Glutamatergic neuron (in vitro differentiated cells): ENCODE data around the gene CDH4. TPM values are rescaled to one million over a fixed set of nuclear protein-coding genes. Genes with fewer than 3 reads are reported as not detected.

Experiments used
- DNase-seq: peaks from one replicate; pipeline ENCODE4 v3.0.0; 2022
- H3K27ac Mint-ChIP-seq: one replicate; pipeline ENCODE4 v1.8.0; 2020; ENCODE audit warnings: mild to moderate bottlenecking, mixed read lengths, inconsistent platforms; ENCODE audit not compliant: unreplicated experiment
- H3K27me3 Mint-ChIP-seq: one replicate; pipeline ENCODE4 v1.8.0; 2020; ENCODE audit warnings: mild to moderate bottlenecking, moderate library complexity, mixed read lengths, inconsistent platforms; ENCODE audit not compliant: unreplicated experiment
- H3K36me3 Mint-ChIP-seq: one replicate; pipeline ENCODE4 v1.8.0; 2020; ENCODE audit warnings: mild to moderate bottlenecking, mixed read lengths, inconsistent platforms; ENCODE audit not compliant: unreplicated experiment
- H3K4me1 Mint-ChIP-seq: one replicate; pipeline ENCODE4 v1.8.0; 2020; ENCODE audit warnings: mild to moderate bottlenecking, low read depth, mixed read lengths, inconsistent platforms; ENCODE audit not compliant: unreplicated experiment
- H3K4me3 Mint-ChIP-seq: one replicate; pipeline ENCODE4 v1.8.0; 2020; ENCODE audit warnings: mild to moderate bottlenecking, mixed read lengths, inconsistent platforms; ENCODE audit not compliant: unreplicated experiment
- H3K9me3 Mint-ChIP-seq: one replicate; pipeline ENCODE4 v1.8.0; 2020; ENCODE audit warnings: mild to moderate bottlenecking, moderate library complexity, mixed read lengths, inconsistent platforms; ENCODE audit not compliant: unreplicated experiment
- total RNA-seq: library from RNA; stranded (reverse); fragmentation: NEBNext Ultra II Directional; extraction: Animal tissue kit (Norgen Biotek cat#: 25700); gene quantifications from one replicate; pipeline ENCODE4 v1.2.1, GENCODE V29; 2021; ENCODE audit not compliant: unreplicated experiment
- TF ChIP-seq, protein P1 (sequence below): fragments of 200-600 bp; sonication (generic); IDR thresholded peaks from one replicate; pipeline ENCODE4 v1.5.0; 2021; ENCODE audit not compliant: partially characterized antibody, unreplicated experiment

The CDH4 gene
- total RNA-seq, 1 donor from 2014 or later = 1.2 TPM

DNA sequence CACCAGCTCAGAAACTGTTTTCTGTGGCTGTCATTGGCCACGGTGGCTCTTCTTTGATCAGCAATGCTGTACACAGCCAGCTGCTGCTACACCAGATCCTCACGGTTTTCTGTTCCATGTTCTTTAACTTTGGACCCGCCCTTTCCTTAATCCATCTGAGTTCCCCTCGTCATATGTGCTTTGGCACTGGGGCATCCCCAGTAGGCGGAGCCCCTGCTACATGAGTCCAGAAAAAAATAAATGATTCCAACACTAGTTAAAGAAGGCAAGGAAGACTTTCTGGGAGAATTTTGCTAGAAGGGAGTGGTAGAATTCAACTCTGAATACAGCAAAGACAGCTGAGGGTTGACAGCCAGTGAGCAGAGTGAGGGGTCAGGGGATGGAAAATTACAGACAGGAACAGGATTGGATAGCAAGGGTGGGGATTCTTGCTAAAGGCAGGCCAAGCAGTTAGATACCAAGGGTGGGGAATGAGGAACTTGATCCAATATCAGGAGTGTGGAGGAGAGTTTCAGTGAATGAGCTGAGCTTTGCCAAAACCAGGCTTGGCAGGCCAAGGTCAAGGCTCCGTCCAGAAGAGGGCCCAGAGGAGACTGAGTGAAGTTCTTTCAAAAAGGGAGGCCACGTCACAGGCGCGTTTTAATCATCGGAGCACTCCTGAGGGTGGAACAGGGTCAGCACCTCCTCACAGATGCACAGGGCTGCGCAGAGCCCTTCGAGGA lies 391.8 kb downstream of the CDH4 start:
- H3K27me3 Mint-ChIP-seq = peaks cover 5% of the 10 kb centered on the region
- H3K4me1 Mint-ChIP-seq = peaks cover 5% of the 10 kb centered on the region
- no peaks in the 10 kb centered on the region for H3K36me3 Mint-ChIP-seq
- no peak overlapping the region for H3K4me3 Mint-ChIP-seq
- no peak overlapping the region for H3K27ac Mint-ChIP-seq
- DNase-seq = no peak
- H3K9me3 Mint-ChIP-seq = peaks cover 6% of the 10 kb centered on the region
- TF ChIP-seq, protein P1, sequence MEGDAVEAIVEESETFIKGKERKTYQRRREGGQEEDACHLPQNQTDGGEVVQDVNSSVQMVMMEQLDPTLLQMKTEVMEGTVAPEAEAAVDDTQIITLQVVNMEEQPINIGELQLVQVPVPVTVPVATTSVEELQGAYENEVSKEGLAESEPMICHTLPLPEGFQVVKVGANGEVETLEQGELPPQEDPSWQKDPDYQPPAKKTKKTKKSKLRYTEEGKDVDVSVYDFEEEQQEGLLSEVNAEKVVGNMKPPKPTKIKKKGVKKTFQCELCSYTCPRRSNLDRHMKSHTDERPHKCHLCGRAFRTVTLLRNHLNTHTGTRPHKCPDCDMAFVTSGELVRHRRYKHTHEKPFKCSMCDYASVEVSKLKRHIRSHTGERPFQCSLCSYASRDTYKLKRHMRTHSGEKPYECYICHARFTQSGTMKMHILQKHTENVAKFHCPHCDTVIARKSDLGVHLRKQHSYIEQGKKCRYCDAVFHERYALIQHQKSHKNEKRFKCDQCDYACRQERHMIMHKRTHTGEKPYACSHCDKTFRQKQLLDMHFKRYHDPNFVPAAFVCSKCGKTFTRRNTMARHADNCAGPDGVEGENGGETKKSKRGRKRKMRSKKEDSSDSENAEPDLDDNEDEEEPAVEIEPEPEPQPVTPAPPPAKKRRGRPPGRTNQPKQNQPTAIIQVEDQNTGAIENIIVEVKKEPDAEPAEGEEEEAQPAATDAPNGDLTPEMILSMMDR = no peak

GRCh38 chr20:61644378-61645076 lies 392.5 kb downstream of the CDH4 start:
- H3K4me1 Mint-ChIP-seq = peaks cover 5% of the 10 kb centered on the region
- TF ChIP-seq, protein P1 = no peak
- H3K4me3 Mint-ChIP-seq = no peak overlapping the region
- H3K27ac Mint-ChIP-seq = no peak overlapping the region
- DNase-seq = no peak
- peaks cover 5% of the 10 kb centered on the region for H3K9me3 Mint-ChIP-seq
- H3K27me3 Mint-ChIP-seq = peaks cover 5% of the 10 kb centered on the region
- H3K36me3 Mint-ChIP-seq = no peaks in the 10 kb centered on the region

- H3K4me3 Mint-ChIP-seq = no peak overlapping the region
- H3K9me3 Mint-ChIP-seq = peaks cover 5% of the 10 kb centered on the region
- H3K27ac Mint-ChIP-seq = no peak overlapping the region
- H3K27me3 Mint-ChIP-seq = peaks cover 8% of the 10 kb centered on the region
- H3K36me3 Mint-ChIP-seq = no peaks in the 10 kb centered on the region
- H3K4me1 Mint-ChIP-seq = peaks cover 5% of the 10 kb centered on the region
- TF ChIP-seq, protein P1 = no peak
- no peak for DNase-seq
Observed at GRCh38 chr20:61645732-61646131, 393.7 kb downstream of the CDH4 start.

DNA sequence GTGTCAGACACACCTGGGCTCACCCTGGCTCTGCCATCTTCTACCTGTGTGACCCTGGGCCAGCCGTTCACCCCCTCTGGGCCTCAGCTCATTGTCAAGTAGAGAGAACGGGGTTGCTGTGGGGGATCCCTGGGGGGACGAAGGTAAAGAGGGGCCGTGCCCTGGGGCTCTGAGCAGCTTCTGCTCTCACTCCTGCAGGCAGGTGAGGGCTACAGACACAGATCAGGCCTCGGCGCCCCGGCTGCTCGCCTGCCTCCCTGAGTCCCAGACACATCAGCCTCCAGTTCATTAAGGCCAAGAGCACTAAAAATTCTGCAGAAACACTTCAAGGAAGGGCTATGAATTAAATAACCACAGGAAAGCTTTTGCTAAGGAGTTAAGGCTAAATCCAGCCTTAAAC lies 394.4 kb downstream of the CDH4 start:
- H3K4me3 Mint-ChIP-seq = no peak overlapping the region
- TF ChIP-seq, protein P1 = no peak
- peaks cover 5% of the 10 kb centered on the region for H3K9me3 Mint-ChIP-seq
- no peak overlapping the region for H3K27ac Mint-ChIP-seq
- peaks cover 8% of the 10 kb centered on the region for H3K27me3 Mint-ChIP-seq
- no peaks in the 10 kb centered on the region for H3K36me3 Mint-ChIP-seq
- no peak for DNase-seq
- H3K4me1 Mint-ChIP-seq = peaks cover 5% of the 10 kb centered on the region

- Mint-ChIP-seq H3K9me3 (peaks cover 5% of the 10 kb centered on the region), H3K4me3 (no peak overlapping the region), H3K27ac (no peak overlapping the region), H3K4me1 (peaks cover 5% of the 10 kb centered on the region), H3K36me3 (no peaks in the 10 kb centered on the region), H3K27me3 (peaks cover 8% of the 10 kb centered on the region)
- TF ChIP-seq, protein P1 = no peak
- no peak for DNase-seq
Observed at GRCh38 chr20:61646986-61647385, 394.9 kb downstream of the CDH4 start.
